Measurements from ENCODE around the gene PIK3C3. TPM values are rescaled to one million over a fixed set of nuclear protein-coding genes. Genes with fewer than 3 reads are reported as not detected.
"Not testable (repeated sequence)": the region's sequence is repeated elsewhere in the genome, so short reads cannot be mapped to it uniquely, and the experiment has no call there.

PIK3C3 gene
- total and polyA plus RNA-seq, 7 donors: 22.7 to 54.8 (median 42.0) TPM

DNA sequence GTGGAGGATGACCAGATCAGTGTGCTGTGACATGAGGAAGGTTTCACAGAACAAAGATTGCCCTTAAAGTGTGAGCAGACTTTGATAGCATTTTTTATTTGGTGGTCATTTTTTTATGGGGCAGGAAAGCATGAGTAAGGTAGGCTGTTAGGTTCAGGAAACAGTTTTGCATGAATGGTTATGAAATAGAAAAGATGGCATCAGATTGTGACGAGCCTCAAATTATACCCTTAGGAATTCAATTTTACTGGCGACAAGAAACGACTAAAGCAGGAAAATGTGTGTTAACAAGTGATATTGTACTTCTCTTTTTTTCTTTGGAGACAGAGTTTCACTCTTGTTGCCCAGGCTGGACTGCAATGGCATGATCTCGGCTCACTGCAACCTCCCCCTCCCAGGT is 44.7 kb downstream of the PIK3C3 start:
- Histone ChIP-seq H3K27ac (no peak overlapping the region), H3K36me3 (peaks cover 6 to 90% (median 19%) of the 10 kb centered on the region in 4 donors), H3K27me3 (no peaks in the 10 kb centered on the region), H3K9me3 (no peaks in the 10 kb centered on the region), H3K4me1 (no peaks in the 10 kb centered on the region), H3K4me3 (no peak overlapping the region)
- 82 to 96% methylated on average over 4 of the region's 4 CpGs for WGBS, 2 donors
- intact Hi-C loops (cut with DNase I): no loop called here
- no peak for DNase-seq
- TF ChIP-seq POLR2A (IDR thresholded peaks at IDR 0.05): no peak
- TF ChIP-seq, protein P1, sequence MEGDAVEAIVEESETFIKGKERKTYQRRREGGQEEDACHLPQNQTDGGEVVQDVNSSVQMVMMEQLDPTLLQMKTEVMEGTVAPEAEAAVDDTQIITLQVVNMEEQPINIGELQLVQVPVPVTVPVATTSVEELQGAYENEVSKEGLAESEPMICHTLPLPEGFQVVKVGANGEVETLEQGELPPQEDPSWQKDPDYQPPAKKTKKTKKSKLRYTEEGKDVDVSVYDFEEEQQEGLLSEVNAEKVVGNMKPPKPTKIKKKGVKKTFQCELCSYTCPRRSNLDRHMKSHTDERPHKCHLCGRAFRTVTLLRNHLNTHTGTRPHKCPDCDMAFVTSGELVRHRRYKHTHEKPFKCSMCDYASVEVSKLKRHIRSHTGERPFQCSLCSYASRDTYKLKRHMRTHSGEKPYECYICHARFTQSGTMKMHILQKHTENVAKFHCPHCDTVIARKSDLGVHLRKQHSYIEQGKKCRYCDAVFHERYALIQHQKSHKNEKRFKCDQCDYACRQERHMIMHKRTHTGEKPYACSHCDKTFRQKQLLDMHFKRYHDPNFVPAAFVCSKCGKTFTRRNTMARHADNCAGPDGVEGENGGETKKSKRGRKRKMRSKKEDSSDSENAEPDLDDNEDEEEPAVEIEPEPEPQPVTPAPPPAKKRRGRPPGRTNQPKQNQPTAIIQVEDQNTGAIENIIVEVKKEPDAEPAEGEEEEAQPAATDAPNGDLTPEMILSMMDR (IDR thresholded peaks at IDR 0.05): no peak
- no peak for TF ChIP-seq EP300 (IDR thresholded peaks at IDR 0.05)
- TF ChIP-seq POLR2AphosphoS5 (IDR thresholded peaks at IDR 0.05): no peak

DNA sequence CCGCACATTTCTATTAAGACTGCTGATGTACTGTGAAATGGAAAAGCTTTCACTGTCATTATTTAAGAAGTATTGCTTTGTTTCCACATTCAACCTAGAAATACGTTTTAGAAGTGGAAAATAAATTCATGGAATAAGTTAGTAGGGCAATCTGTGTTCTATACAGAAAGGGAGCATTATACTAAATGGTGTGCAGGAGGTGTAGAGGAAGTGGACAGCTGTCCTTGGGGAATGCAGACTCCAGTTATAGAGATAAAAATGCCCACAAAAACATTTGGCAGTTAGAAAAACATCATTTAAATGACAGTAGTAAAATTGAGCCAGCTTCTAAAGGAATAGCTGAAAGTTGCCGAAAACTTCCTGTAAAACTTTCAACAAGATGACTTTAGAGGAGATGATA is 46.8 kb downstream of the PIK3C3 start:
- H3K4me1 ChIP-seq: no peaks in the 10 kb centered on the region
- TF ChIP-seq, protein P1 (IDR thresholded peaks at IDR 0.05): no peak
- TF ChIP-seq EP300 (IDR thresholded peaks at IDR 0.05): no peak
- TF ChIP-seq POLR2AphosphoS5 (IDR thresholded peaks at IDR 0.05): no peak
- no peak for TF ChIP-seq POLR2A (IDR thresholded peaks at IDR 0.05)

DNA sequence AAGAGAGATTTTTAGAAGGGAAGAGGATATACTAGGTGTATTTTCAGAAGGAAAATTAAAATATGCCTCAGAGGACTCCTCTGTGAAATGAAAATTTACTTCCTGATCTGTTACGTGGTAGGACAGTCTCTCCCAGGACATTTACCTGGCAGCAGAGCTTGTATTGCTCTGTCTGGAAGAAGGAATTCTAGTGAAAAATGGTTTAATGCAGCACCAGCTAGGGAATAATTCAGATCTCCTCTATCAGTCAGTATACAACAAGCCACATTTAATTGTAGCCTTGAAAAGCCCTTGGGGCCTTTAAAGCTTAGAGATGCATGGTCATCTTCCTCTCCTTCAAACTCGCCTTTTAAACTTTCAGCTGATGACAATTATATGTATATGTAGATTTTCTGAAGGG is 49.6 kb downstream of the PIK3C3 start:
- no peak for DNase-seq
- Histone ChIP-seq H3K4me3 (no peak overlapping the region), H3K4me1 (no peaks in the 10 kb centered on the region), H3K27ac (no peak overlapping the region), H3K9me3 (no peaks in the 10 kb centered on the region), H3K36me3 (peaks cover 0 to 77% (median 9%) of the 10 kb centered on the region in 4 donors), H3K27me3 (no peaks in the 10 kb centered on the region)
- no peak for TF ChIP-seq EP300 (IDR thresholded peaks at IDR 0.05)
- TF ChIP-seq POLR2AphosphoS5 (IDR thresholded peaks at IDR 0.05): no peak
- no peak for TF ChIP-seq POLR2A (IDR thresholded peaks at IDR 0.05)
- TF ChIP-seq, protein P1 (IDR thresholded peaks at IDR 0.05): no peak
- 96 to 97% methylated on average over 2 of the region's 2 CpGs for WGBS, 2 donors
- intact Hi-C loops (cut with DNase I): no loop called here

More for the DNA sequence above, 46.8 kb downstream of the PIK3C3 start:
- H3K4me3 ChIP-seq: no peak overlapping the region
- no peak overlapping the region for H3K27ac ChIP-seq
- WGBS, 2 donors: 83 to 93% methylated on average over 3 of the region's 3 CpGs
- intact Hi-C loops (cut with DNase I): no loop called here
- DNase-seq: no peak
- peaks cover 4 to 89% (median 16%) of the 10 kb centered on the region in 4 donors for H3K36me3 ChIP-seq
- no peaks in the 10 kb centered on the region for H3K27me3 ChIP-seq
- no peaks in the 10 kb centered on the region for H3K9me3 ChIP-seq

DNA sequence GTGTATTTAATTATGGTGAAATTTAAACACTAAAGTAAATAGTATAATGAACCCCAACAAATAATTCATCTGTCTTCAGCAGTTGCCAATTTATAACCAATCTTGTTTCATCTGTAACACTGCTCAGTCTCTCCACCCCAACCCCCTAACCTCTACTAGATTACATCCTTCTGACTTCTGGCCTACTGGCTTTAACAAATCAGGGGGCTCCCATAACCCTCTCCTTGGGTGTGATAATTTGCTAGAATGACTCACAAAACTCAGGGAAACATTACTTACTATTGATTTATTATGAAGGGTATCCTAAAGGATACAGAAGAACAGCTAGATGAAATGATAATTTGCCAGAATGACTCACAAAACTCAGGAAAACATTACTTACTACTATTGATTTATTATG is 50.7 kb downstream of the PIK3C3 start:
- no peaks in the 10 kb centered on the region for H3K9me3 ChIP-seq
- no peak for DNase-seq
- no peak overlapping the region for H3K27ac ChIP-seq
- intact Hi-C loops (cut with DNase I): no loop called here
- no peak for TF ChIP-seq POLR2A (IDR thresholded peaks at IDR 0.05)
- TF ChIP-seq, protein P1 (IDR thresholded peaks at IDR 0.05): no peak
- no peak for TF ChIP-seq POLR2AphosphoS5 (IDR thresholded peaks at IDR 0.05)
- TF ChIP-seq EP300 (IDR thresholded peaks at IDR 0.05): no peak
- H3K27me3 ChIP-seq: no peaks in the 10 kb centered on the region
- H3K4me1 ChIP-seq: no peaks in the 10 kb centered on the region
- no peak overlapping the region for H3K4me3 ChIP-seq
- H3K36me3 ChIP-seq: peaks cover 0 to 67% (median 0%) of the 10 kb centered on the region in 4 donors

DNA sequence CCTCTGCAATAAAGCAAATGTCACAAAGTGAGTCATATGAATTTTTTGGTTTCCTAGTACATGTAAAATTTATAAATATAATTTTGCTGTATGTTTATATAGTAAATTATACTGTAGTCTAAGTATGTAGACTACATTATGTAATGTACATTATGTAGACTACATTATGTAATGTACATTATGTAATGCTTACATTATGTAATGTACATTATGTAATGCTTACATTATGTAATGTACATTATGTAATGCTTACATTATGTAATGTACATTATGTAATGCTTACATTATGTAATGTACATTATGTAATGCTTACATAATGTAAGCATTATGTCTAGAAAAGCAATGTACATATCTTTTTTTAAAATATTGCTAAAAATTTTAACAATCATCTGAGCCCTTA is 54.4 kb downstream of the PIK3C3 start:
- H3K4me3 ChIP-seq; intact Hi-C loops (cut with DNase I); H3K27ac ChIP-seq; H3K9me3 ChIP-seq; H3K4me1 ChIP-seq; H3K27me3 ChIP-seq; DNase-seq: not testable (repeated sequence)
- peaks cover 0 to 68% (median 4%) of the 10 kb centered on the region in 4 donors for H3K36me3 ChIP-seq

All from sigmoid colon (tissue), 7 donors.